Erythroblast (primary cell): ENCODE data around the gene CD86.
"Not testable (repeated sequence)": the region's sequence is repeated elsewhere in the genome, so short reads cannot be mapped to it uniquely, and the experiment has no call there.

Experiments used
- DNase-seq, 2 experiments: peaks; one replicate each; lab custom pipeline; 2025; lab: John Stamatoyannopoulos, UW
- GATA1 ChIP-seq: IDR thresholded peaks from 2 replicates; pipeline ENCODE4 v1.6.1; 2011; ENCODE audit warnings: low read depth, mild to moderate bottlenecking, control low read depth, low read length, moderate library complexity
- POLR2A ChIP-seq: IDR thresholded peaks from 2 replicates; pipeline ENCODE4 v1.6.1; 2011; ENCODE audit warnings: mild to moderate bottlenecking, low read length

CD86 gene

GRCh38 chr3:122104515-122105194 is 49.5 kb downstream of the CD86 start:
- no peak for DNase-seq
- TF ChIP-seq POLR2A (no peak), GATA1 (no peak)

GRCh38 chr3:122105626-122106025 is 50.5 kb downstream of the CD86 start:
- no peak for TF ChIP-seq GATA1
- TF ChIP-seq POLR2A: no peak
- DNase-seq: no peak

GRCh38 chr3:122107171-122107570 is 52.0 kb downstream of the CD86 start:
- TF ChIP-seq POLR2A (no peak), GATA1 (no peak)
- no peak for DNase-seq

- no peak for DNase-seq
- TF ChIP-seq GATA1 (no peak), POLR2A (no peak)
Measured at GRCh38 chr3:122111974-122112373, 56.8 kb downstream of the CD86 start.

- no peak for TF ChIP-seq GATA1
- no peak for TF ChIP-seq POLR2A
- no peak for DNase-seq
Measured at GRCh38 chr3:122112754-122113153, 57.6 kb downstream of the CD86 start.

GRCh38 chr3:122123850-122124249 is 68.7 kb downstream of the CD86 start:
- TF ChIP-seq GATA1 (no peak), POLR2A (no peak)

GRCh38 chr3:122132949-122133540 is 77.9 kb downstream of the CD86 start:
- TF ChIP-seq POLR2A (no peak), GATA1 (no peak)
- DNase-seq: no peak

More at GRCh38 chr3:122123850-122124249, 68.7 kb downstream of the CD86 start:
- DNase-seq: no peak

- no peak for DNase-seq
- TF ChIP-seq GATA1: no peak
- no peak for TF ChIP-seq POLR2A
Measured at GRCh38 chr3:122146466-122146865, 91.3 kb downstream of the CD86 start.

- DNase-seq: no peak
- no peak for TF ChIP-seq POLR2A
- TF ChIP-seq GATA1: no peak
Measured at GRCh38 chr3:122148941-122149627, 93.9 kb downstream of the CD86 start.

GRCh38 chr3:122151480-122151879 is 96.3 kb downstream of the CD86 start:
- no peak for DNase-seq
- TF ChIP-seq GATA1: no peak
- TF ChIP-seq POLR2A: no peak

- not testable (repeated sequence) for DNase-seq
Measured at GRCh38 chr3:122164983-122165382, 109.8 kb downstream of the CD86 start.

GRCh38 chr3:122167630-122168029 is 112.5 kb downstream of the CD86 start:
- no peak for TF ChIP-seq POLR2A
- no peak for TF ChIP-seq GATA1
- DNase-seq: no peak

- DNase-seq: no peak
- TF ChIP-seq POLR2A (no peak), GATA1 (no peak)
Measured at GRCh38 chr3:122168044-122168443, 112.9 kb downstream of the CD86 start.

- peak; percentile 8 to 12 for DNase-seq
- no peak for TF ChIP-seq POLR2A
- TF ChIP-seq GATA1: no peak
Measured at GRCh38 chr3:122169911-122170310, 114.7 kb downstream of the CD86 start.
